ENCODE measurements around the gene USH2A. TPM values are rescaled to one million over a fixed set of nuclear protein-coding genes. Genes with fewer than 3 reads are reported as not detected.

The USH2A gene
- polyA plus RNA-seq, 2 of the 4 experiments (the other 2 are of a cell fraction) = not detected

DNA sequence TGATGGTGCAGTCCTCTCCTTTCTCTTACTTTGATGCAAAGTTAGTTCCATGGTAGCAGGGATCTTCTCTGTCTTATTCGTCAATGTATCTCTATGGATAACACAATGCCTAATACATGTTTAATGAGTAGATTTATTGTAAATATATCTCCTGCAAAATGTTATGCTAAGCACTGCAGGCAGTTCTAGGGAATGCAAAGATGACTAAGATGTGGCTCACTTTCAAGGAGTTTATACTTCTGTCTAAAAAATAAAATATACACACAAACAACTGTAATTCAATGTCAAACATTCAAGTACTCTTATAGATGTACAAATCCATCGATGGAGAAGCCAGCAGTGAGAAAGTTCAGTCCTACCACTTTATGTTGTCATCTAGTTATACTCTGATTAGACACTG is 661.8 kb downstream of the USH2A start:
- DNase-seq (ENCODE audit: low read depth in 1 of 2, low spot score in 1 of 2) (no peak), ATAC-seq (no peak), FAIRE-seq (no peak)
- POLR2A ChIA-PET = no interaction called here
- no peak for TF ChIP-seq HDAC2 (IDR thresholded peaks at IDR 0.05)
- TF ChIP-seq RCOR1 (IDR thresholded peaks at IDR 0.05; ENCODE audit: low read depth, low read length) = no peak
- no peak for TF ChIP-seq EHMT2 (IDR thresholded peaks at IDR 0.05; ENCODE audit: low read depth)
- no peak overlapping the region for H3K4me2 ChIP-seq
- WGBS (ENCODE audit: missing lambda C conversion rate) = 17% methylated on average over 2 of the region's 2 CpGs
- no peaks in the 10 kb centered on the region for H3K4me1 ChIP-seq
- H3K4me3 ChIP-seq = no peak overlapping the region
- H3K27ac ChIP-seq = no peak overlapping the region
- H3K9me3 ChIP-seq = no peaks in the 10 kb centered on the region
- CTCF ChIA-PET = no interaction called here

DNA sequence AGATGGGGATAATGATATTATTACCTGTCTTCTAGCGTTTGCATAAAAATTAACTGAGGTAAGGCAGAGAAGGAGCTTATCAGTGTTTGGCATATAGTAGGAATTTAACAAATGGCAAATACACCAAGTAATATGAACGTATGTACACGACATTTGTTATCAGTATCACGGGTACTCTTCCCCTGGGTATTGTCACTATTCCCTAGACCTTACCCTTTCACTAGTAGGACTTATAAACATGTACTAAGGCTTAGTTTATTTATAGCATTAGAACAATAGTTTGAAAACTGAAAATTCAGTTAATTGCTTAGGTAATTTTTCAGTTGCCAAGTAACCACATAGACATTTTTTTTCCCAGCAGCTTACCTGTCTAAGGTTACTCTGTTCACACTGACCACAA is 669.1 kb downstream of the USH2A start:
- CTCF ChIA-PET = no interaction called here

DNA sequence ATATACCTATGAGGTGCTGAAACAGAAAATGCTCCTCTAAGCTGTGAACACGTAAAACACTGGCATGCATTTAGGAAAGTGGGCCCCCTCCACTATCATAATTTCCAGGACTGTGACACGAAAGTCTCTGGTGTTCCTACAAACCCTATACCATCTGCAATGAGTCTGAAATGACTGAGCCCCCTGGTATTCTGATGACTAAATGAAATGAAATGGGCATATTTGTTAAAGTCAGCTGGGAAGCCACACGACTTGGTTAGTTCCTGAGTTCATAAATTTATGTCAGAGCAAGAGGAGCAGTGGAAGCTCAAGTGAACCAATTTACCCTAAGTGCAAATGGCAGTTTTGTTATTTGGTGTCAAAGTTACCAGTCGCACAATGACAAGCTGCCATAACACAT is 673.8 kb downstream of the USH2A start:
- DNase-seq (ENCODE audit: low read depth in 1 of 2, low spot score in 1 of 2) (no peak), FAIRE-seq (no peak), ATAC-seq (no peak)
- no peaks in the 10 kb centered on the region for H3K9me3 ChIP-seq
- H3K4me2 ChIP-seq = no peak overlapping the region
- H3K27ac ChIP-seq = no peak overlapping the region
- no peaks in the 10 kb centered on the region for H3K4me1 ChIP-seq
- WGBS (ENCODE audit: missing lambda C conversion rate) = 23% methylated on average over 4 of the region's 4 CpGs
- ChIA-PET POLR2A (no interaction called here), CTCF (no interaction called here)
- no peak overlapping the region for H3K4me3 ChIP-seq
- TF ChIP-seq EHF (CRISPR knock-in tag; IDR thresholded peaks at IDR 0.05) (no peak), SREBF2 (IDR thresholded peaks at IDR 0.05) (no peak), ZFP36 (IDR thresholded peaks at IDR 0.05; ENCODE audit: borderline replicate concordance, partially characterized antibody) (no peak), ZNF302 (CRISPR knock-in tag; IDR thresholded peaks at IDR 0.05) (no peak), NPAS2 (CRISPR knock-in tag; IDR thresholded peaks at IDR 0.05; ENCODE audit: borderline replicate concordance) (no peak), GATA3 (IDR thresholded peaks at IDR 0.05; ENCODE audit: borderline replicate concordance) (no peak), MAFK (IDR thresholded peaks at IDR 0.05; ENCODE audit: partially characterized antibody) (no peak), ZSCAN20 (CRISPR knock-in tag; IDR thresholded peaks at IDR 0.05) (no peak), NFE2L2 (conservative IDR thresholded peaks at IDR 0.05; ENCODE audit: low read length) (no peak), HEYL (CRISPR knock-in tag; IDR thresholded peaks at IDR 0.05) (no peak), CBX2 (IDR thresholded peaks at IDR 0.05; ENCODE audit: borderline replicate concordance, low read depth) (no peak), HOXB5 (CRISPR knock-in tag; IDR thresholded peaks at IDR 0.05) (no peak), EP300 (IDR thresholded peaks at IDR 0.05) (no peak), RFX5 (IDR thresholded peaks at IDR 0.05) (no peak), HOXA7 (CRISPR knock-in tag; IDR thresholded peaks at IDR 0.05) (no peak)
- TF ChIP-seq, protein P1, sequence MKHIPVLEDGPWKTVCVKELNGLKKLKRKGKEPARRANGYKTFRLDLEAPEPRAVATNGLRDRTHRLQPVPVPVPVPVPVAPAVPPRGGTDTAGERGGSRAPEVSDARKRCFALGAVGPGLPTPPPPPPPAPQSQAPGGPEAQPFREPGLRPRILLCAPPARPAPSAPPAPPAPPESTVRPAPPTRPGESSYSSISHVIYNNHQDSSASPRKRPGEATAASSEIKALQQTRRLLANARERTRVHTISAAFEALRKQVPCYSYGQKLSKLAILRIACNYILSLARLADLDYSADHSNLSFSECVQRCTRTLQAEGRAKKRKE (CRISPR knock-in tag; IDR thresholded peaks at IDR 0.05; ENCODE audit: low read depth) = no peak
- TF ChIP-seq, protein P2, sequence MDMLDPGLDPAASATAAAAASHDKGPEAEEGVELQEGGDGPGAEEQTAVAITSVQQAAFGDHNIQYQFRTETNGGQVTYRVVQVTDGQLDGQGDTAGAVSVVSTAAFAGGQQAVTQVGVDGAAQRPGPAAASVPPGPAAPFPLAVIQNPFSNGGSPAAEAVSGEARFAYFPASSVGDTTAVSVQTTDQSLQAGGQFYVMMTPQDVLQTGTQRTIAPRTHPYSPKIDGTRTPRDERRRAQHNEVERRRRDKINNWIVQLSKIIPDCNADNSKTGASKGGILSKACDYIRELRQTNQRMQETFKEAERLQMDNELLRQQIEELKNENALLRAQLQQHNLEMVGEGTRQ (IDR thresholded peaks at IDR 0.05) = no peak

More for the DNA sequence above, 669.1 kb downstream of the USH2A start:
- ATAC-seq (no peak), DNase-seq (ENCODE audit: low read depth in 1 of 2, low spot score in 1 of 2) (no peak), FAIRE-seq (no peak)
- Histone ChIP-seq H3K4me3 (no peak overlapping the region), H3K4me1 (no peaks in the 10 kb centered on the region), H3K27ac (no peak overlapping the region), H3K9me3 (no peaks in the 10 kb centered on the region), H3K4me2 (no peak overlapping the region)
- TF ChIP-seq GATA3 (IDR thresholded peaks at IDR 0.05; ENCODE audit: borderline replicate concordance) = no peak
- TF ChIP-seq, protein P1 (CRISPR knock-in tag; IDR thresholded peaks at IDR 0.05; ENCODE audit: low read depth) = no peak
- TF ChIP-seq, protein P3, sequence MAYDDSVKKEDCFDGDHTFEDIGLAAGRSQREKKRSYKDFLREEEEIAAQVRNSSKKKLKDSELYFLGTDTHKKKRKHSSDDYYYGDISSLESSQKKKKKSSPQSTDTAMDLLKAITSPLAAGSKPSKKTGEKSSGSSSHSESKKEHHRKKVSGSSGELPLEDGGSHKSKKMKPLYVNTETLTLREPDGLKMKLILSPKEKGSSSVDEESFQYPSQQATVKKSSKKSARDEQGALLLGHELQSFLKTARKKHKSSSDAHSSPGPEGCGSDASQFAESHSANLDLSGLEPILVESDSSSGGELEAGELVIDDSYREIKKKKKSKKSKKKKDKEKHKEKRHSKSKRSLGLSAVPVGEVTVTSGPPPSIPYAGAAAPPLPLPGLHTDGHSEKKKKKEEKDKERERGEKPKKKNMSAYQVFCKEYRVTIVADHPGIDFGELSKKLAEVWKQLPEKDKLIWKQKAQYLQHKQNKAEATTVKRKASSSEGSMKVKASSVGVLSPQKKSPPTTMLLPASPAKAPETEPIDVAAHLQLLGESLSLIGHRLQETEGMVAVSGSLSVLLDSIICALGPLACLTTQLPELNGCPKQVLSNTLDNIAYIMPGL (CRISPR knock-in tag; IDR thresholded peaks at IDR 0.05; ENCODE audit: borderline replicate concordance) = no peak
- no peak for TF ChIP-seq EP300 (IDR thresholded peaks at IDR 0.05)
- no peak for TF ChIP-seq HOXB13 (CRISPR knock-in tag; IDR thresholded peaks at IDR 0.05; ENCODE audit: low read depth)
- TF ChIP-seq, protein P4, sequence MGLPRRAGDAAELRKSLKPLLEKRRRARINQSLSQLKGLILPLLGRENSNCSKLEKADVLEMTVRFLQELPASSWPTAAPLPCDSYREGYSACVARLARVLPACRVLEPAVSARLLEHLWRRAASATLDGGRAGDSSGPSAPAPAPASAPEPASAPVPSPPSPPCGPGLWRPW (IDR thresholded peaks at IDR 0.05) = no peak
- no peak for TF ChIP-seq PHF8 (IDR thresholded peaks at IDR 0.05; ENCODE audit: borderline replicate concordance, low read depth)
- TF ChIP-seq NPAS2 (CRISPR knock-in tag; IDR thresholded peaks at IDR 0.05; ENCODE audit: borderline replicate concordance) = no peak
- no peak for TF ChIP-seq ZSCAN20 (CRISPR knock-in tag; IDR thresholded peaks at IDR 0.05)
- TF ChIP-seq NFE2L2 (conservative IDR thresholded peaks at IDR 0.05; ENCODE audit: low read length) = no peak
- TF ChIP-seq, protein P5, sequence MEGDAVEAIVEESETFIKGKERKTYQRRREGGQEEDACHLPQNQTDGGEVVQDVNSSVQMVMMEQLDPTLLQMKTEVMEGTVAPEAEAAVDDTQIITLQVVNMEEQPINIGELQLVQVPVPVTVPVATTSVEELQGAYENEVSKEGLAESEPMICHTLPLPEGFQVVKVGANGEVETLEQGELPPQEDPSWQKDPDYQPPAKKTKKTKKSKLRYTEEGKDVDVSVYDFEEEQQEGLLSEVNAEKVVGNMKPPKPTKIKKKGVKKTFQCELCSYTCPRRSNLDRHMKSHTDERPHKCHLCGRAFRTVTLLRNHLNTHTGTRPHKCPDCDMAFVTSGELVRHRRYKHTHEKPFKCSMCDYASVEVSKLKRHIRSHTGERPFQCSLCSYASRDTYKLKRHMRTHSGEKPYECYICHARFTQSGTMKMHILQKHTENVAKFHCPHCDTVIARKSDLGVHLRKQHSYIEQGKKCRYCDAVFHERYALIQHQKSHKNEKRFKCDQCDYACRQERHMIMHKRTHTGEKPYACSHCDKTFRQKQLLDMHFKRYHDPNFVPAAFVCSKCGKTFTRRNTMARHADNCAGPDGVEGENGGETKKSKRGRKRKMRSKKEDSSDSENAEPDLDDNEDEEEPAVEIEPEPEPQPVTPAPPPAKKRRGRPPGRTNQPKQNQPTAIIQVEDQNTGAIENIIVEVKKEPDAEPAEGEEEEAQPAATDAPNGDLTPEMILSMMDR (IDR thresholded peaks at IDR 0.05) = no peak
- TF ChIP-seq ZFP36 (IDR thresholded peaks at IDR 0.05; ENCODE audit: borderline replicate concordance, partially characterized antibody) = no peak
- TF ChIP-seq EHF (CRISPR knock-in tag; IDR thresholded peaks at IDR 0.05) = no peak
- no peak for TF ChIP-seq ZC3H11A (IDR thresholded peaks at IDR 0.05)
- TF ChIP-seq HOXB5 (CRISPR knock-in tag; IDR thresholded peaks at IDR 0.05) = no peak
- TF ChIP-seq SREBF2 (IDR thresholded peaks at IDR 0.05) = no peak
- TF ChIP-seq NR3C1 (IDR thresholded peaks at IDR 0.05) = no peak
- TF ChIP-seq CBX2 (IDR thresholded peaks at IDR 0.05; ENCODE audit: borderline replicate concordance, low read depth) = no peak
- 2% methylated on average over 4 of the region's 4 CpGs for WGBS (ENCODE audit: missing lambda C conversion rate)
- POLR2A ChIA-PET = no interaction called here
